HepG2 (cell line): ENCODE measurements around the gene DUSP5. TPM values are rescaled to one million over a fixed set of nuclear protein-coding genes. Genes with fewer than 3 reads are reported as not detected.

Experiments used
- ATAC-seq: fragments of 200-7000 bp; cut with Tn5 transposase; 3 replicates; pipeline ENCODE4 v1.9.1; 2020; ENCODE audit warnings: mild to moderate bottlenecking, moderate library complexity
- BruUV-seq: library from RNA; stranded (reverse); fragments of 400-500 nt; replicated peaks from 2 replicates; lab custom pipeline; 2021; lab: Mats Ljungman, UMichigan
- CTCF ChIA-PET: fragments of 300-600 bp; formaldehyde crosslinking; extraction: SDS; loops from one replicate; lab custom pipeline; 2021; ENCODE audit warnings: low total read pairs, inconsistent platforms, low intra/inter-chr PET ratio; lab: Yijun Ruan, JAX
- POLR2A ChIA-PET: fragments of 350-600 bp; sonication (Branson Sonifier 250); formaldehyde crosslinking; loops from one replicate; lab custom pipeline; 2020; ENCODE audit warnings: antibody characterized with exemption, inconsistent platforms; lab: Yijun Ruan, JAX
- DNase-seq: peaks from one replicate; pipeline ENCODE4 v3.0.0-alpha.2; 2015; ENCODE audit warnings: low spot score
- FAIRE-seq: peaks from 3 replicates; lab custom pipeline; 2011; peaks lifted over from hg19 to GRCh38; lab: Jason Lieb, UNC
- H2AFZ ChIP-seq: one replicate; pipeline ENCODE4 v1.6.1; 2011; ENCODE audit warnings: low read length, inconsistent platforms
- H3K27ac ChIP-seq: fragments of 300-600 bp; 3 replicates; pipeline ENCODE4 v1.8.0; 2011; ENCODE audit warnings: mixed run types, mild to moderate bottlenecking, mixed read lengths, low read length, inconsistent platforms; ENCODE audit not compliant: insufficient read depth; ENCODE audit errors: extremely low read length
- H3K27me3 ChIP-seq, 2 experiments: fragments of 200-600 bp in 1 of 2; 2 replicates in 1 of 2; 3 replicates in 1 of 2; pipeline versions ENCODE4 v1.6.0 to v1.8.0; 2011; ENCODE audit warnings: low read length in 2 of 2, mild to moderate bottlenecking in 2 of 2, moderate library complexity in 2 of 2, inconsistent platforms in 1 of 2; ENCODE audit not compliant: insufficient read depth in 2 of 2, control insufficient read depth in 1 of 2
- H3K36me3 ChIP-seq, 2 experiments: fragments of 200-600 bp in 1 of 2; replicated peaks in 1 of 2; 2 replicates in 1 of 2; 3 replicates in 1 of 2; pipeline versions ENCODE4 v1.5.1 to v1.8.0; 2011; ENCODE audit warnings: low read length in 2 of 2, inconsistent platforms in 1 of 2; ENCODE audit not compliant: insufficient read depth in 2 of 2, control insufficient read depth in 1 of 2
- H3K4me1 ChIP-seq: 2 replicates; pipeline ENCODE4 v1.5.1; 2012; ENCODE audit warnings: low read length, inconsistent platforms; ENCODE audit not compliant: insufficient read depth
- H3K4me2 ChIP-seq: 2 replicates; pipeline ENCODE4 v1.6.0; 2011; ENCODE audit warnings: low read depth, low read length, inconsistent platforms
- H3K4me3 ChIP-seq, 3 experiments: fragments of 200-600 bp in 1 of 3; sonication (generic), shearing (Covaris generic) in 1 of 3; replicated peaks in 1 of 3; 2 replicates each; pipeline ENCODE4 v1.5.1; 2011 to 2016; ENCODE audit warnings: low read length in 3 of 3, inconsistent platforms in 2 of 3, low read depth in 2 of 3, mild to moderate bottlenecking in 2 of 3, control low read depth in 1 of 3, mixed read lengths in 1 of 3; ENCODE audit not compliant: insufficient read depth in 1 of 3
- H3K79me2 ChIP-seq: one replicate; pipeline ENCODE4 v1.6.1; 2011; ENCODE audit warnings: low read length, inconsistent platforms; ENCODE audit not compliant: insufficient read depth
- H3K9ac ChIP-seq: 2 replicates; pipeline ENCODE4 v1.6.0; 2011; ENCODE audit warnings: mild to moderate bottlenecking, low read depth, low read length, inconsistent platforms; ENCODE audit not compliant: insufficient read depth
- H3K9me3 ChIP-seq: 2 replicates; pipeline ENCODE4 v1.5.1; 2012; ENCODE audit warnings: mild to moderate bottlenecking, low read length
- H4K20me1 ChIP-seq: 2 replicates; pipeline ENCODE4 v1.6.0; 2011; ENCODE audit warnings: inconsistent platforms, mild to moderate bottlenecking, low read length, moderate library complexity; ENCODE audit not compliant: insufficient read depth
- XBP1 ChIP-seq: sonication (generic); formaldehyde crosslinking; IDR thresholded peaks from 2 replicates; pipeline ENCODE4 v1.5.0; 2020; ENCODE audit warnings: missing genetic modification reagents
- ZNF121 ChIP-seq: sonication (generic); formaldehyde crosslinking; IDR thresholded peaks from 2 replicates; pipeline ENCODE4 v1.5.0; 2020; ENCODE audit warnings: mild to moderate bottlenecking, missing genetic modification reagents
- WGBS: methylation state at CpG from one replicate; pipeline ENCODE4 v1.1.6; 2017; ENCODE audit warnings: low lambda C conversion rate; 5-methylcytosine and 5-hydroxymethylcytosine counted together
- in situ Hi-C: cut with HindIII; loops from 2 replicates; pipeline ENCODE4 v1.10.0; 2017; ENCODE audit warnings: low pct_unique_long_range_greater_than_20kb; ENCODE audit not compliant: extremely low pct_ligation_motif_present
- intact Hi-C: fragments of 100-400 bp; cut with micrococcal nuclease; formaldehyde crosslinking; loops from one replicate; pipeline ENCODE4 v1.10.0; 2022; ENCODE audit not compliant: unreplicated experiment
- polyA plus RNA-seq, 8 experiments: library from polyadenylated mRNA; depleted of rRNA in 3 of 8; stranded (reverse) in 7 of 8; unstranded in 1 of 8; fragments of >200 nt; fragmentation: Illumina TruSeq in 4 of 8; extraction: Trizol in 4 of 8; gene quantifications; 2 replicates each; pipeline versions ENCODE4 v1.2.1 to v1.2.3, GENCODE V29; 2011 to 2016; ENCODE audit warnings: low read depth in 4 of 8, missing spikeins in 1 of 8, mixed read lengths in 1 of 8; ENCODE audit not compliant: insufficient read depth in 1 of 8
- total RNA-seq, 5 experiments: library from RNA; depleted of rRNA; stranded (reverse); fragments of >200 nt; fragmentation: Illumina TruSeq; extraction: Trizol; gene quantifications; 2 replicates each; pipeline ENCODE4 v1.2.3, GENCODE V29; 2016; ENCODE audit warnings: low read depth in 1 of 5

The DUSP5 gene
- total and polyA plus RNA-seq, 2 of the 13 experiments (the other 11 are each of a cell fraction or from before 2014, with no cell fraction given), result 1.4 to 3.7 TPM

DNA sequence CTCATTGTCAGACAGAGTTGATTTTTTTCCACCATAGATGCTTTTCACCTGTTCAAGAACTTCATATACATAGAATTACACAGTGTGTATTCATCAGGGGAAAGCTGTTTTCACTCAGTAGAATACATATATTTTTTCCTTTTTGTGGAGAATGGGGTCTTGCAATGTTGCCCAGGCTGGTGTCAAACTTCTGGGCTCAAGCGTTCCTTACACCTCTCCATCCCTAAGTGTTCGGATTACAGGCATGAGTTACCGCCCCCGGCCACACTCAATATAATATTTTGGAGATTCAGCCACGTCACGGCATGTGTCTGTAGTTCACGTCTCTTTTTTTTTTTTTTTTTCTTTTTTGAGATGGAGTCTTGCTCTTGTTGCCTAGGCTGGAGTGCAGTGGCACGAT is 62.3 kb downstream of the DUSP5 start:
- ChIA-PET CTCF (no interaction called here), POLR2A (no interaction called here)
- no TSS peak for BruUV-seq
- Histone ChIP-seq H3K9ac (no peak overlapping the region), H4K20me1 (no peaks in the 10 kb centered on the region), H3K4me2 (no peak overlapping the region), H3K9me3 (no peaks in the 10 kb centered on the region), H3K27me3 (peaks cover 2 to 12% of the 10 kb centered on the region in 2 experiments; a peak in 4 of 5 replicates), H3K36me3 (no peaks in the 10 kb centered on the region), H3K4me3 (no peak overlapping the region), H3K4me1 (no peaks in the 10 kb centered on the region), H3K79me2 (no peaks in the 10 kb centered on the region), H3K27ac (no peak overlapping the region), H2AFZ (no peak overlapping the region)
- in situ Hi-C loops, result no loop called here
- ATAC-seq (no peak), DNase-seq (no peak), FAIRE-seq (no peak)
- intact Hi-C loops, result no loop called here
- WGBS, result 53% methylated on average over 8 of the region's 8 CpGs
- no peak for TF ChIP-seq XBP1 (CRISPR knock-in tag)
- TF ChIP-seq ZNF121, result 0 out of 2 replicates have a peak, but pooled peaks have one; percentile 19

Other genes with a start within 250 kb of the DUSP5 start
- 8.9 and 15.3 TPM in 2 replicates for gene SMNDC1, start 193.0 kb upstream of the DUSP5 start, total RNA-seq (2016; rRNA removed; fragmentation: Illumina TruSeq; extraction: Trizol)
- 6.9 and 7.8 TPM in 2 replicates for gene SMNDC1, start 193.0 kb upstream of the DUSP5 start, polyA plus RNA-seq (2011; rRNA removed)
- gene SMC3, start 69.8 kb downstream of the DUSP5 start, total RNA-seq (2016; rRNA removed; fragmentation: Illumina TruSeq; extraction: Trizol), result 48.0 and 85.7 TPM in 2 replicates
- gene SMC3, start 69.8 kb downstream of the DUSP5 start, polyA plus RNA-seq (2011; rRNA removed), result 7.6 and 11.7 TPM in 2 replicates
- gene RBM20, start 146.4 kb downstream of the DUSP5 start, total RNA-seq (2016; rRNA removed; fragmentation: Illumina TruSeq; extraction: Trizol), result 0.02 TPM in 1 of 2 replicates, not detected in the other
- gene RBM20, start 146.4 kb downstream of the DUSP5 start, polyA plus RNA-seq (2011; rRNA removed), result 0.16 and 0.22 TPM in 2 replicates